ENCODE data around the gene VPS72. TPM values are rescaled to one million over a fixed set of nuclear protein-coding genes. Genes with fewer than 3 reads are reported as not detected.
A peak's percentile ranks its signal among the peaks of the same experiment; 100 is the strongest.

The VPS72 gene
- total and polyA plus RNA-seq, 11 donors, result 29.6 to 49.1 (median 38.1) TPM

GRCh38 chr1:151146072-151146411, 44.0 kb downstream of the VPS72 start:
- Histone ChIP-seq H3K4me1 (peaks cover 13 to 58% (median 39%) of the 10 kb centered on the region in 12 donors), H3K9me3 (no peaks in the 10 kb centered on the region), H3K36me3 (peaks cover 0 to 15% (median 3%) of the 10 kb centered on the region in 9 donors), H3K27ac (peak overlapping the region; percentile 79 to 92 (median 87)), H3K27me3 (peaks cover 0 to 5% (median 0%) of the 10 kb centered on the region in 9 donors), H3K4me3 (peak overlapping the region; percentile 66 to 97 (median 84))
- 0 to 2% (median 1%) methylated on average over 11 to 26 of the region's 26 CpGs for WGBS, 4 donors
- peak in 3 of 4 donors; percentile 1 to 2 (median 1) for ATAC-seq
- TF ChIP-seq POLR2A (IDR thresholded peaks at IDR 0.05), result no peak
- TF ChIP-seq CTCF (IDR thresholded peaks at IDR 0.05), result no peak
- intact Hi-C loops (cut with DNase I), result loop anchor here in 2 of 10 donors (2.0 to 10.0 kb wide), 3 partner anchors 19 to 139 kb away; partner anchors contain the start of genes LYSMD1 (in 1 of the 2), MINDY1 (in 1 of the 2) and PRUNE1 (in 1 of the 2)
- DNase-seq, result no peak

- peaks cover 0 to 5% (median 0%) of the 10 kb centered on the region in 9 donors for H3K27me3 ChIP-seq
- TF ChIP-seq POLR2A (IDR thresholded peaks at IDR 0.05) (no peak), CTCF (IDR thresholded peaks at IDR 0.05) (no peak)
- peak in 4 of 5 donors; percentile 45 to 72 (median 54) for DNase-seq
- 2 to 7% (median 4%) methylated on average over 37 to 43 of the region's 43 CpGs for WGBS, 4 donors
- H3K9me3 ChIP-seq, result no peaks in the 10 kb centered on the region
- H3K36me3 ChIP-seq, result peaks cover 0 to 16% (median 3%) of the 10 kb centered on the region in 9 donors
- peak overlapping the region; percentile 79 to 92 (median 87) for H3K27ac ChIP-seq
- intact Hi-C loops (cut with DNase I), result loop anchor here in 2 of 10 donors (2.0 to 10.0 kb wide), 3 partner anchors 19 to 138 kb away; partner anchors contain the start of genes LYSMD1 (in 1 of the 2), MINDY1 (in 1 of the 2) and PRUNE1 (in 1 of the 2)
- peak overlapping the region; percentile 66 to 97 (median 84) for H3K4me3 ChIP-seq
- ATAC-seq, result peak in 3 of 4 donors; percentile 0 to 4 (median 1)
- H3K4me1 ChIP-seq, result peaks cover 13 to 58% (median 39%) of the 10 kb centered on the region in 12 donors
Observed at GRCh38 chr1:151145304-151146071, 44.5 kb downstream of the VPS72 start.

- peaks cover 13 to 58% (median 39%) of the 10 kb centered on the region in 12 donors for H3K4me1 ChIP-seq
- peak overlapping the region; percentile 66 to 97 (median 84) for H3K4me3 ChIP-seq
- intact Hi-C loops (cut with DNase I), result loop anchor here in 2 of 10 donors (5.0 to 10.0 kb wide), 3 partner anchors 37 to 137 kb away; partner anchors contain the start of genes MINDY1 (in 1 of the 2) and PRUNE1 (in 1 of the 2)
- TF ChIP-seq POLR2A (IDR thresholded peaks at IDR 0.05) (no peak), CTCF (IDR thresholded peaks at IDR 0.05) (no peak)
- no peaks in the 10 kb centered on the region for H3K9me3 ChIP-seq
- DNase-seq, result peak in 3 of 5 donors; percentile 65 to 75 (median 75)
- ATAC-seq, result peak in 3 of 4 donors; percentile 2 to 48 (median 11)
- peak overlapping the region; percentile 79 to 92 (median 87) for H3K27ac ChIP-seq
- WGBS, 4 donors, result 26 to 37% (median 34%) methylated on average over 6 to 7 of the region's 7 CpGs
- peaks cover 0 to 5% (median 0%) of the 10 kb centered on the region in 9 donors for H3K27me3 ChIP-seq
- peaks cover 0 to 24% (median 10%) of the 10 kb centered on the region in 9 donors for H3K36me3 ChIP-seq
Observed at GRCh38 chr1:151144474-151145303, 45.3 kb downstream of the VPS72 start.

Data from heart left ventricle (tissue), 16 donors.